Subcutaneous abdominal adipose tissue (tissue), 5 donors: Measurements from ENCODE around the gene ANKRD33.

ENCODE experiments used
- H3K27ac ChIP-seq: one replicate; pipeline ENCODE4 v1.7.0; 2013; ENCODE audit warnings: low read depth, mild to moderate bottlenecking, inconsistent platforms, low read length, moderate library complexity
- H3K27me3 ChIP-seq, 5 donors: one replicate each; pipeline ENCODE4 v1.7.0; 2013; ENCODE audit warnings: low read length in 5 of 5, inconsistent platforms in 1 of 5; ENCODE audit not compliant: control insufficient read depth in 5 of 5, insufficient read depth in 4 of 5
- H3K36me3 ChIP-seq, 5 donors: one replicate each; pipeline ENCODE4 v1.7.0; 2013; ENCODE audit warnings: low read length in 5 of 5; ENCODE audit not compliant: control insufficient read depth in 5 of 5, insufficient read depth in 5 of 5
- H3K4me1 ChIP-seq, 5 donors: one replicate each; pipeline ENCODE4 v1.7.0; 2013; ENCODE audit warnings: low read length in 5 of 5, mild to moderate bottlenecking in 3 of 5, moderate library complexity in 1 of 5; ENCODE audit not compliant: control insufficient read depth in 5 of 5, insufficient read depth in 5 of 5
- H3K4me3 ChIP-seq, 5 donors: one replicate each; pipeline ENCODE4 v1.7.0; 2013; ENCODE audit warnings: low read length in 5 of 5, low read depth in 1 of 5
- H3K9ac ChIP-seq, 5 donors: one replicate each; pipeline ENCODE4 v1.7.0; 2013; ENCODE audit warnings: low read length in 5 of 5, mild to moderate bottlenecking in 4 of 5, moderate library complexity in 3 of 5
- H3K9me3 ChIP-seq, 5 donors: one replicate each; pipeline ENCODE4 v1.7.0; 2013; ENCODE audit warnings: low read length in 5 of 5; ENCODE audit not compliant: control insufficient read depth in 5 of 5
- donor health status: healthy.
- donor health status: healthy.
- donor health status: healthy.
- donor health status: healthy.
- donor health status: healthy.

The ANKRD33 gene

DNA sequence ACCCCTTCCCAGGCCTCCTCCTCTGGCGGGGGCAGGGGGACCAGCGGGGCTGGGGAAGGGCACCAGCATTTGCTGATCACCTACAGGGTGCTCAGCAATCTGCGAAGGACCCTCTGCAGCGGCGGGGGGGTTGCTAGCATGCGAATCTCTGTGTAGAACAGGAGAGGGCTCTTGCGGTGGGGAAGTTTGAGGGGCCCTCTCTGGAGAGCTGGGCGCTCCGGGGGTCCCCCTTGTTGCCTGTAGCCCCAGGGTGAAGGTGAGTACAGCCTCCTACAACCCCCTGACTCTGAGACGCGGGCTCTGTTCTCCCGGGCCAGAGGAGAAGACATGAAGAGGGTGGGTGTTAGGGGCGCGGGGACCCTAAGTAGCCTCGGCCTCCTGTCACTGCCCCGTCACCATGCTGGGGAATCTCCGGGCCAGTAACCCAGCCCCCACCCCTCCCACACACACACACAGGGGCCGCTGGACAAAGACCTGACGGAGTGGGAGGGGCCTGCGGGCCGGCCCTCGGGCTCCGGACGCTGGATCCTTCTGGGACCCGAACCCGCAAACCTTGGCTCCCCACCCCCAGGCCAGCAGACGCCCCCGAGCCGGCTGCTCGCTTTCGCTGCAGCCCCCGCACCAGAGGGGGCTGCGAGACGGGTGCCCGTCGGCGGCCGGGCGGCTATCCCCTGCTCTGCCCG is 40.1 kb upstream of the ANKRD33 start:
- H3K36me3 ChIP-seq, result no peaks in the 10 kb centered on the region
- H3K4me1 ChIP-seq, result peaks cover 2 to 58% (median 49%) of the 10 kb centered on the region in 5 donors
- peak overlapping the region; percentile 54 for H3K27ac ChIP-seq
- H3K9ac ChIP-seq, result peak overlapping the region in 3 of 5 donors; percentile 30 to 70 (median 66)
- peaks cover 7 to 30% (median 19%) of the 10 kb centered on the region in 5 donors for H3K27me3 ChIP-seq
- no peaks in the 10 kb centered on the region for H3K9me3 ChIP-seq
- H3K4me3 ChIP-seq, result peak overlapping the region; percentile 57 to 76 (median 68)

DNA sequence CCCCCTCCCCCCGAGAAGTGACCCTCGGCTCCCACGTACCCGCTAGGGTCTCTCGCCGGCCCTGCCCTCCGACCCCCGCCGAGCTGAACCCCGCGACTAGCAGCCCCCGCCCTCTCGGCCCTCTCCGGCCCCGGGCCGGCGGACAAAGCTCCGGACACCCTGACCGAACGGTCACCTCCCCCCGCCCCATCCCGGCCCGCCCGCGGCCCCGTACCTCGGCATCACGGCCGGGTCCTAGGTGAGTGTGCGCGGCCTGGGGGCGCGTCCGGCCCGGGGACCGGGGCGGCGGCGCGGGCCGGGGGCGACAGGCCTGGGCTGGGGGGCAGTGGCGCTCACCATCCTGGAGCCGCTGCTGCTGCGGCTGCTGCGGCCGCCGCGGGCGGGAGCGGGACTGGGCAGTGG is 39.6 kb upstream of the ANKRD33 start, which contains the start of gene FIGNL2:
TSS of gene FIGNL2 (minus strand) at position 393 of the 402 bp plus-strand sequence. CDS start 26,305 bp downstream, outside the sequence.
- no peaks in the 10 kb centered on the region for H3K9me3 ChIP-seq
- peak within 1 kb of the TSS; percentile 57 to 76 (median 68) for H3K4me3 ChIP-seq
- H3K4me1 ChIP-seq, result peaks cover 3 to 62% (median 53%) of the 10 kb centered on the region in 5 donors
- peaks cover 7 to 27% (median 17%) of the 10 kb centered on the region in 5 donors for H3K27me3 ChIP-seq
- no peaks in the 10 kb centered on the region for H3K36me3 ChIP-seq
- H3K27ac ChIP-seq, result peak within 1 kb of the TSS; percentile 54
- peak within 1 kb of the TSS in 3 of 5 donors; percentile 40 to 66 (median 41) for H3K9ac ChIP-seq

DNA sequence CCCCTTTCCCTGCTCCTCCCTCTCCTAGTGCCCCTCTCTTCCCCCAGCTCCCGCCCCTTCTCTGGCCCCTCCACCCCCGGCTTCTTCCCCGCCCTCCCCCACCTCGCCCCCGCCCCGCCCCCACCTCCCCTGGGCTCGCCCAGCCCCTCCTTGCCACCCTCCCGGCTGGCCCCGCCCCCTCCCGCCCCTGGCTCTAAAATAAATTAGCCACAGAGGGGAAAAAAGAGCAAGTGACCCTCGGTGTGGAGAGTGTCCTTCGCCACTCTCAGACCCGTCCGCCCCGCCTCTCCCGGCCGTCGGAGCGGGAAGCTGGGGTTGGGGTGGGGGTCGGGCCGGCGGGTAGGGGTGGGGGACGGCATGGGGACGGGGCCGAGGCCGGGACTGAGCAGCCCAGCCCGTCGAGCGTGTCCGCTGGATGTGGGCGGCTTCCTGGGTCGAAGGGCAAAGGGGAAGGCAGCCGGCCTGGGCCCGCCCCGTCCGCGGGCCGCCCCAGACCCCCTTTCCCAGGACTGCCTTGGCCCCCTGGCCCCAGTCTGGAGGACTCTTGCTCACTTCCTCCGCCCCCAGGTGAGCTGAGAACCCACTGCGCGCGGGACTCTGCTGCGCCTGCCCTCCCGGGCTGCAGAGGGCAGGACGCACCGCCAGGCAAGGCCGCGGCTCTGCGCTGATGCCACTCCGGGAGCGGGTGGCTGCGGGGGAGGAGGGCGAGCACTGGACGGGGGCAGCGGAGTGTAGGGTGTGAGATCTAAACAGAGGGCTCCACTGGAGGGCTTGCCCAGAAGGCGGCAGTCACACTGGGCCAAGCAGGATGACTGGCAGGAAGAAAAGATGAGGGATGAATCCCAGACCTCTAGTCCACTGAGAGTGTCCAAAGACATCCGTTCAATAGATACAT is 38.8 kb upstream of the ANKRD33 start:
- H3K9me3 ChIP-seq, result no peaks in the 10 kb centered on the region
- H3K9ac ChIP-seq, result peak overlapping the region in 1 of 5 donors; percentile 41
- H3K27ac ChIP-seq, result peak overlapping the region; percentile 14
- peak overlapping the region in 2 of 5 donors; percentile 4 to 47 for H3K4me3 ChIP-seq
- H3K27me3 ChIP-seq, result peaks cover 7 to 25% (median 14%) of the 10 kb centered on the region in 5 donors
- peaks cover 3 to 62% (median 53%) of the 10 kb centered on the region in 5 donors for H3K4me1 ChIP-seq
- no peaks in the 10 kb centered on the region for H3K36me3 ChIP-seq

GRCh38 chr12:51850081-51850964 is 37.6 kb upstream of the ANKRD33 start:
- no peak overlapping the region for H3K4me3 ChIP-seq
- H3K36me3 ChIP-seq, result no peaks in the 10 kb centered on the region
- H3K27me3 ChIP-seq, result peaks cover 7 to 17% (median 10%) of the 10 kb centered on the region in 5 donors
- H3K4me1 ChIP-seq, result peaks cover 3 to 62% (median 53%) of the 10 kb centered on the region in 5 donors
- H3K27ac ChIP-seq, result peak overlapping the region; percentile 14
- peak overlapping the region in 1 of 5 donors; percentile 41 for H3K9ac ChIP-seq
- H3K9me3 ChIP-seq, result no peaks in the 10 kb centered on the region

DNA sequence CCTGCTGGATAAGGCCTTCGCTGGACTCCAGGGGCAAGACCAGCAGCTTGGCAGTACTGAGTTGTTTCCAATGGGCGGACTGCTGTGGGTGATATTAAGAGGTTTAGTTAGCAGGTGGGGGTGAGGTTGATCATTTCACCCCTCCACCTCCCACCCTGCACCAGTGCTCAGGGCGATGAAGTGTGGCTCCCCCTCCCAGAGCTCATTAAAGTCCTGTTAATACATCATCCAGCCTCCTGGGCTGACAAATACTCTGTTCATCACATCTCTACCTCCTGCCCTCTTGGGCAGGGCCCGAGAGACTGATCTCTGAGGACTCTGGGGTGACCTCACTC is 37.0 kb upstream of the ANKRD33 start:
- Histone ChIP-seq H3K36me3 (no peaks in the 10 kb centered on the region), H3K27me3 (peaks cover 6 to 12% (median 8%) of the 10 kb centered on the region in 5 donors), H3K4me1 (peaks cover 3 to 66% (median 58%) of the 10 kb centered on the region in 5 donors), H3K27ac (no peak overlapping the region), H3K4me3 (no peak overlapping the region), H3K9ac (peak overlapping the region in 1 of 5 donors; percentile 41), H3K9me3 (no peaks in the 10 kb centered on the region)

DNA sequence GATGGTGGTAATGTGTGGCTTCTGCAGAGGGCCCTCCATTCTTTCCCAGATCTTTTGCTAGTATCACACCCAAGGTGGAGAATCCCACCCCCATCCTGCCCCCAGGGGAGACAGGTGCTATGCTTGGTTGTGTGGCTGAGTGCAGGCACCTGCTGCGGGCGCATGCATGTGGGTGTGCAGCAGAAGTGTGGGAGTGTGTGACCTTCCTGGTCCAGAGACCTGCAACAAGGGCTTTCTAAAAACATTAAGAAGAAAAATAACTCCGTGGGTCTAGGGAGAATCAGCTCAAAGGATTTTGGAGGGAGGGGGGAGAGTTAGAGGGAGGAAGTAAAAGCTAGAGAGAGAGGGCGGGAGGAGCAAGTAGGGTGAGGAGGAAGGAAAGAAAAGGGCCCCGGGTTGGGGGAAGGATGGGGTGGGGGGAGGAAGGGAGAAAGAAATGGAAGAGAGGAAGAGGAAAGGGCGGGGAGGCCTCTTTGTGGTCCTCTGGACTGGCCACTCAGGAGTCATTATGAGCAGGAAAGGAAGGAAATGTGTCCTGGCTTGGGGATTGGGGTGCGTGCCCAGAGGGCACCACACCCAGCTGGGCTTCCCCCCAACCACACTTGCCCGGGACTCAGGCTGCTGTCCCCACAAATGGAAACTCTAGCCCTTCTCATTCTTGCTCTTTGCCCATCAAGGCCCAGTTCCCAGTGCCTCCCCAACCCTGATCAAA is 36.3 kb upstream of the ANKRD33 start:
- Histone ChIP-seq H3K27me3 (peaks cover 0 to 6% (median 2%) of the 10 kb centered on the region in 5 donors), H3K27ac (peak overlapping the region; percentile 4), H3K36me3 (no peaks in the 10 kb centered on the region)

GRCh38 chr12:51852404-51853137 is 35.3 kb upstream of the ANKRD33 start:
- Histone ChIP-seq H3K27me3 (peaks cover 0 to 2% (median 0%) of the 10 kb centered on the region in 5 donors), H3K27ac (peak overlapping the region; percentile 39), H3K9me3 (no peaks in the 10 kb centered on the region), H3K4me3 (no peak overlapping the region), H3K9ac (no peak overlapping the region), H3K36me3 (no peaks in the 10 kb centered on the region), H3K4me1 (peaks cover 3 to 58% (median 52%) of the 10 kb centered on the region in 5 donors)

More for the DNA sequence above, 36.3 kb upstream of the ANKRD33 start:
- H3K9ac ChIP-seq, result peak overlapping the region in 1 of 5 donors; percentile 41
- peaks cover 3 to 66% (median 60%) of the 10 kb centered on the region in 5 donors for H3K4me1 ChIP-seq
- no peaks in the 10 kb centered on the region for H3K9me3 ChIP-seq
- no peak overlapping the region for H3K4me3 ChIP-seq

DNA sequence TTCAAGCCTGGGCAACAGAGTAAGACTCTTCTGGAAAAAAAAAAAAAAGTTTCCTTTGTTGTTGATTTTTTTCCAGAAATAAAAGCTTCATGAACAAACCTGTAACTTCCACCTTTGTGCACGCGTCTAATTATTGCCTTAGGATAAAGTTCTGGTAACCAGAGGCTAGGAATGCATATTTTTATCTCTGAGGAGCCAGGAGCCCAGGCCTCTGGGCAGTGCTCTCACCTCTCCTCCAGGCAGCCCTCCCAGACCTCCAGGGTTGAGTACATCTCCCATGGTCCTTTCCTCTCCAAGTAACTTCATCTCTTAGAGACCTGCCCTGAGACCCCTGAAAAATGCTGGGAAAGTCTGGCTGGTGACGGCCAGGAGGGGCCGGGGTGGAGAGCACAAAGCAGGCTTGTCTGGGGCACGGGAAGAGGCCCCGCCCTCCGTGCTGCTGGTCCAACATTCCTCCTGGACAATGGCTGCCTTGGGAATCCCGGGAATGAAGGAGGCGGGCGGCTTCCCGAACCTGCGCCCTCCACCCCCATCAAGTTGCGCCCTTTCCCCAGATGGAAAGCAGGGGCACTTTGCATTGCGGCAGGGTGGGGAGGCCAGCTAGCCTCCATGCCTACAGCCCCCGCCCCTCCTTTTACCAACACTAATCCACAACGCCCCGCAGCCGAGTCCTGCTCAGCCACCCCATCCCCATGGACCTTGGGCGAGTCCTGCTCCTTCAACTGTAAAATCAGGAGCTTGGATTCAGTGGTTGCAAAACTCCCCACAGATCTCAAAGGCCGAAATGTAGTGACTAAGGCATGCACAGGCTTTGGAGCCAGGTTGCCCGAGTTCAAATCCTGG is 32.1 kb upstream of the ANKRD33 start:
- Histone ChIP-seq H3K4me1 (peaks cover 1 to 37% (median 35%) of the 10 kb centered on the region in 5 donors), H3K9me3 (no peaks in the 10 kb centered on the region), H3K9ac (peak overlapping the region in 2 of 5 donors; percentile 41 to 63), H3K27ac (no peak overlapping the region), H3K36me3 (no peaks in the 10 kb centered on the region), H3K27me3 (no peaks in the 10 kb centered on the region), H3K4me3 (peak overlapping the region; percentile 22 to 60 (median 44))
